ENCODE data around the gene NBL1.

The NBL1 gene

GRCh38 chr1:19679691-19680090, 35.6 kb downstream of the NBL1 start:
- H3K4me3 ChIP-seq (ENCODE audit: low read length), result no peak overlapping the region
- H3F3A ChIP-seq (ENCODE audit: control insufficient read depth, insufficient read depth), result no peaks in the 10 kb centered on the region
- no peak overlapping the region for H3K27ac ChIP-seq (ENCODE audit: low read depth, low read length)
- H3K4me2 ChIP-seq (ENCODE audit: low read length), result no peak overlapping the region
- H3K27me3 ChIP-seq (ENCODE audit: control insufficient read depth, low read length), result no peaks in the 10 kb centered on the region
- H3K9me3 ChIP-seq (ENCODE audit: control insufficient read depth, insufficient read depth, low read length), result no peaks in the 10 kb centered on the region
- H3K4me1 ChIP-seq (ENCODE audit: control insufficient read depth, low read length), result no peaks in the 10 kb centered on the region
- TF ChIP-seq EZH2phosphoT487 (IDR thresholded peaks at IDR 0.05; ENCODE audit: borderline replicate concordance, low read length) (no peak), CTCF (IDR thresholded peaks at IDR 0.05; ENCODE audit: low read depth, low read length, poor library complexity, severe bottlenecking) (no peak)
- no peaks in the 10 kb centered on the region for H3K9me2 ChIP-seq (replicated peaks; ENCODE audit: control insufficient read depth, low read length)
- H3K36me3 ChIP-seq (ENCODE audit: control insufficient read depth, low read length), result no peaks in the 10 kb centered on the region
- H3K79me2 ChIP-seq (ENCODE audit: control insufficient read depth, low read length), result no peaks in the 10 kb centered on the region
- H4K20me1 ChIP-seq (ENCODE audit: control insufficient read depth, insufficient read depth, low read depth, low read length), result no peaks in the 10 kb centered on the region

- H3K4me1 ChIP-seq (ENCODE audit: control insufficient read depth, low read length), result no peaks in the 10 kb centered on the region
- H3K9me3 ChIP-seq (ENCODE audit: control insufficient read depth, insufficient read depth, low read length), result no peaks in the 10 kb centered on the region
- no peaks in the 10 kb centered on the region for H3K79me2 ChIP-seq (ENCODE audit: control insufficient read depth, low read length)
- H3K27me3 ChIP-seq (ENCODE audit: control insufficient read depth, low read length), result no peaks in the 10 kb centered on the region
- H3F3A ChIP-seq (ENCODE audit: control insufficient read depth, insufficient read depth), result no peaks in the 10 kb centered on the region
- no peaks in the 10 kb centered on the region for H3K36me3 ChIP-seq (ENCODE audit: control insufficient read depth, low read length)
- no peaks in the 10 kb centered on the region for H4K20me1 ChIP-seq (ENCODE audit: control insufficient read depth, insufficient read depth, low read depth, low read length)
- no peaks in the 10 kb centered on the region for H3K9me2 ChIP-seq (replicated peaks; ENCODE audit: control insufficient read depth, low read length)
- no peak overlapping the region for H3K4me3 ChIP-seq (ENCODE audit: low read length)
- no peak overlapping the region for H3K4me2 ChIP-seq (ENCODE audit: low read length)
- H3K27ac ChIP-seq (ENCODE audit: low read depth, low read length), result no peak overlapping the region
- TF ChIP-seq CTCF (IDR thresholded peaks at IDR 0.05; ENCODE audit: low read depth, low read length, poor library complexity, severe bottlenecking), result no peak
- TF ChIP-seq EZH2phosphoT487 (IDR thresholded peaks at IDR 0.05; ENCODE audit: borderline replicate concordance, low read length), result no peak
Observed at GRCh38 chr1:19680644-19681043, 36.5 kb downstream of the NBL1 start.

GRCh38 chr1:19682257-19682656, 38.1 kb downstream of the NBL1 start:
- H3F3A ChIP-seq (ENCODE audit: control insufficient read depth, insufficient read depth), result no peaks in the 10 kb centered on the region
- H3K4me3 ChIP-seq (ENCODE audit: low read length), result no peak overlapping the region
- no peaks in the 10 kb centered on the region for H3K9me2 ChIP-seq (replicated peaks; ENCODE audit: control insufficient read depth, low read length)
- H3K36me3 ChIP-seq (ENCODE audit: control insufficient read depth, low read length), result no peaks in the 10 kb centered on the region
- no peaks in the 10 kb centered on the region for H3K27me3 ChIP-seq (ENCODE audit: control insufficient read depth, low read length)
- H4K20me1 ChIP-seq (ENCODE audit: control insufficient read depth, insufficient read depth, low read depth, low read length), result no peaks in the 10 kb centered on the region
- TF ChIP-seq CTCF (IDR thresholded peaks at IDR 0.05; ENCODE audit: low read depth, low read length, poor library complexity, severe bottlenecking) (no peak), EZH2phosphoT487 (IDR thresholded peaks at IDR 0.05; ENCODE audit: borderline replicate concordance, low read length) (no peak)
- no peaks in the 10 kb centered on the region for H3K9me3 ChIP-seq (ENCODE audit: control insufficient read depth, insufficient read depth, low read length)
- H3K79me2 ChIP-seq (ENCODE audit: control insufficient read depth, low read length), result no peaks in the 10 kb centered on the region
- no peak overlapping the region for H3K4me2 ChIP-seq (ENCODE audit: low read length)
- H3K27ac ChIP-seq (ENCODE audit: low read depth, low read length), result no peak overlapping the region
- H3K4me1 ChIP-seq (ENCODE audit: control insufficient read depth, low read length), result no peaks in the 10 kb centered on the region

DNA sequence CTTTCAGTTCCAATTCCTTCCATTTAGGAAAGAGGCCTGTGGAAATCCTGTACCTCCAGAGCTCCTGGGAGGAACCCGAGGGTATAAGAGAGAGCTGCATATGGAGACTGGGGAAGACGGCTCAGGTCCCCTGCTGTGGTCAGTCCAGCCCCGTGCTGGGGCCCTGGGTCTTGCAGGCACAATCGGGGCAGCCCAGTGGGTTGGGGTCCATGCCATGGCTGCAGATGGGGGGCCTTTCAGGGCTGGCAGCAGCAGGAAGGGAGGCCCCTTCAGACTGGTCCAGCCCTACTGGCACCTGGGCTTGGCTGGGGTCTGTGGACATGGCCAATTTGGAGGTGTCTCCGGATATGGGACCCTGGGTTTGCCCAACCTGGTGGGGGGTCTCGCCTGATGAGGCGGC, 38.8 kb downstream of the NBL1 start:
- H3K27ac ChIP-seq (ENCODE audit: low read depth, low read length), result no peak overlapping the region
- H3K9me3 ChIP-seq (ENCODE audit: control insufficient read depth, insufficient read depth, low read length), result no peaks in the 10 kb centered on the region
- no peaks in the 10 kb centered on the region for H3K36me3 ChIP-seq (ENCODE audit: control insufficient read depth, low read length)
- no peaks in the 10 kb centered on the region for H3F3A ChIP-seq (ENCODE audit: control insufficient read depth, insufficient read depth)
- H4K20me1 ChIP-seq (ENCODE audit: control insufficient read depth, insufficient read depth, low read depth, low read length), result no peaks in the 10 kb centered on the region
- H3K4me2 ChIP-seq (ENCODE audit: low read length), result no peak overlapping the region
- no peaks in the 10 kb centered on the region for H3K79me2 ChIP-seq (ENCODE audit: control insufficient read depth, low read length)
- H3K4me1 ChIP-seq (ENCODE audit: control insufficient read depth, low read length), result no peaks in the 10 kb centered on the region
- TF ChIP-seq CTCF (IDR thresholded peaks at IDR 0.05; ENCODE audit: low read depth, low read length, poor library complexity, severe bottlenecking), result no peak
- TF ChIP-seq EZH2phosphoT487 (IDR thresholded peaks at IDR 0.05; ENCODE audit: borderline replicate concordance, low read length), result no peak
- no peaks in the 10 kb centered on the region for H3K27me3 ChIP-seq (ENCODE audit: control insufficient read depth, low read length)
- H3K4me3 ChIP-seq (ENCODE audit: low read length), result no peak overlapping the region
- no peaks in the 10 kb centered on the region for H3K9me2 ChIP-seq (replicated peaks; ENCODE audit: control insufficient read depth, low read length)

All from DOHH2 (cell line).